Liver (tissue), 3 donors: ENCODE measurements around the gene C2CD4C.

Experiments used
- ATF3 ChIP-seq: IDR thresholded peaks from 2 replicates; pipeline ENCODE4 v1.6.1; 2016; ENCODE audit warnings: antibody characterized with exemption
- CTCF ChIP-seq: fragments of 150-350 bp; IDR thresholded peaks from 2 replicates; pipeline ENCODE4 v1.5.1; 2017; ENCODE audit warnings: improper control_type of control experiment, low read depth, low read length; ENCODE audit not compliant: missing input control
- EGR1 ChIP-seq, 2 donors: IDR thresholded peaks; 2 replicates each; pipeline ENCODE4 v1.6.1; 2016 to 2018; ENCODE audit warnings: antibody characterized with exemption in 2 of 2, low read depth in 2 of 2
- FOXA1 ChIP-seq: IDR thresholded peaks from 2 replicates; pipeline ENCODE4 v1.6.1; 2016; ENCODE audit warnings: antibody characterized with exemption
- GABPA ChIP-seq, 2 donors: IDR thresholded peaks in 1 of 2; conservative IDR thresholded peaks in 1 of 2; 2 replicates each; pipeline ENCODE4 v1.6.1; 2016; ENCODE audit warnings: antibody characterized with exemption in 2 of 2, mild to moderate bottlenecking in 1 of 2, moderate library complexity in 1 of 2
- JUND ChIP-seq, 2 donors: IDR thresholded peaks; 2 replicates each; pipeline ENCODE4 v1.6.1; 2016; ENCODE audit warnings: antibody characterized with exemption in 2 of 2
- MAX ChIP-seq: IDR thresholded peaks from 2 replicates; pipeline ENCODE4 v1.6.1; 2016; ENCODE audit warnings: antibody characterized with exemption
- NR2F2 ChIP-seq: IDR thresholded peaks from 2 replicates; pipeline ENCODE4 v1.6.1; 2016; ENCODE audit warnings: antibody characterized with exemption
- RAD21 ChIP-seq, 2 donors: IDR thresholded peaks; 2 replicates each; pipeline ENCODE4 v1.6.1; 2016; ENCODE audit warnings: antibody characterized with exemption in 2 of 2, mild to moderate bottlenecking in 2 of 2
- REST ChIP-seq: IDR thresholded peaks from 2 replicates; pipeline ENCODE4 v1.6.1; 2016; ENCODE audit warnings: antibody characterized with exemption, mild to moderate bottlenecking
- RXRA ChIP-seq, 2 donors: IDR thresholded peaks; 2 replicates each; pipeline ENCODE4 v1.6.1; 2017 to 2018; ENCODE audit warnings: antibody characterized with exemption in 2 of 2, mild to moderate bottlenecking in 1 of 2
- TAF1 ChIP-seq: conservative IDR thresholded peaks from 2 replicates; pipeline ENCODE4 v1.6.1; 2016; ENCODE audit warnings: antibody characterized with exemption, mild to moderate bottlenecking
- YY1 ChIP-seq: IDR thresholded peaks from 2 replicates; pipeline ENCODE4 v1.6.1; 2016; ENCODE audit warnings: antibody characterized with exemption, mild to moderate bottlenecking
- donor health status: healthy.
- donor health status: healthy.

GRCh38 chr19:399370-399769 lies 9.6 kb downstream of the C2CD4C start:
- TF ChIP-seq RXRA (IDR thresholded peaks at IDR 0.05) (no peak), JUND (IDR thresholded peaks at IDR 0.05) (no peak), EGR1 (IDR thresholded peaks at IDR 0.05; ENCODE audit: low read depth in 2 of 2) (no peak), CTCF (no peak), MAX (no peak), GABPA (IDR thresholded peaks at IDR 0.05 in 1 of 2, conservative IDR thresholded peaks at IDR 0.05 in 1 of 2) (no peak), REST (no peak), NR2F2 (no peak), RAD21 (IDR thresholded peaks at IDR 0.05) (no peak), YY1 (no peak), ATF3 (no peak), TAF1 (no peak), FOXA1 (no peak)
